ENCODE measurements around the gene COL4A5. TPM values are rescaled to one million over a fixed set of nuclear protein-coding genes. Genes with fewer than 3 reads are reported as not detected.

COL4A5 gene
- total RNA-seq, 4 donors from 2014 or later, result 9.9 to 31.7 (median 13.9) TPM

- Histone ChIP-seq H3K4me3 (no peak overlapping the region), H3K27me3 (no peaks in the 10 kb centered on the region), H3K9me3 (no peaks in the 10 kb centered on the region), H3K36me3 (no peaks in the 10 kb centered on the region), H3K27ac (no peak overlapping the region), H3K4me1 (no peaks in the 10 kb centered on the region)
- DNase-seq, result no peak
- intact Hi-C loops (cut with DNase I), result no loop called here
- WGBS, 2 donors, result 80 to 98% methylated on average over 3 of the region's 3 CpGs
- no peak for TF ChIP-seq CTCF (IDR thresholded peaks at IDR 0.05)
These were observed 225.1 kb downstream of the COL4A5 start for GRCh38 chrX:108664701-108665100.

GRCh38 chrX:108666101-108666500, 226.5 kb downstream of the COL4A5 start:
- TF ChIP-seq CTCF (IDR thresholded peaks at IDR 0.05), result no peak
- TF ChIP-seq POLR2A (IDR thresholded peaks at IDR 0.05), result no peak
- no peak overlapping the region for H3K4me3 ChIP-seq
- intact Hi-C loops (cut with DNase I), result no loop called here
- no peak for DNase-seq
- no peaks in the 10 kb centered on the region for H3K27me3 ChIP-seq
- H3K36me3 ChIP-seq, result no peaks in the 10 kb centered on the region
- no peaks in the 10 kb centered on the region for H3K4me1 ChIP-seq
- 92 to 100% methylated on average over 1 of the region's 1 CpG for WGBS, 2 donors
- H3K27ac ChIP-seq, result no peak overlapping the region
- no peaks in the 10 kb centered on the region for H3K9me3 ChIP-seq

DNA sequence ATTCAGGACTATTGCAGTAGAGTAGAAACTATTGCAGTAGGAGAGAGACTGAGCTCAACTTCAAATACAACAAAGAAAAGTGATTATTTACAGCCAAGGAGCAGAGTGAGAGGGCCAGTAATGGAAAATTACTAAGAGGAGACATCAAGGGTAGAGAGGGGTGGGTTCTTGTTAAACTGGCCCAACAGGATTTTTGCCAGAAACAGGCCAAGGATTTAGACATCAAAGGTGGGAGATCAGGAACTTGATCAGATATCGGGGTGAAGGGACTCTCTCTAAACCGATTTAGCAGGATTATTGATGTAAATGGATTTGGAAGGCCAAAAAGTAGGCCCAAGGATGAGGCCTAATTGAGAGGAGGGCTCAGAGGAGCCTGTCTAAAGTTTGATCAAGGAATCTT, 231.9 kb downstream of the COL4A5 start:
- Histone ChIP-seq H3K27ac (no peak overlapping the region), H3K9me3 (no peaks in the 10 kb centered on the region), H3K4me3 (no peak overlapping the region), H3K36me3 (no peaks in the 10 kb centered on the region), H3K4me1 (no peaks in the 10 kb centered on the region), H3K27me3 (no peaks in the 10 kb centered on the region)
- no peak for TF ChIP-seq CTCF (IDR thresholded peaks at IDR 0.05)
- TF ChIP-seq POLR2A (IDR thresholded peaks at IDR 0.05), result no peak
- WGBS, 2 donors, result 55 to 60% methylated on average over 2 of the region's 2 CpGs
- DNase-seq, result no peak
- intact Hi-C loops (cut with DNase I), result no loop called here

GRCh38 chrX:108696690-108697089, 257.1 kb downstream of the COL4A5 start:
- Histone ChIP-seq H3K9me3 (no peaks in the 10 kb centered on the region), H3K4me1 (no peaks in the 10 kb centered on the region), H3K27ac (no peak overlapping the region), H3K36me3 (no peaks in the 10 kb centered on the region), H3K27me3 (no peaks in the 10 kb centered on the region), H3K4me3 (no peak overlapping the region)
- no peak for DNase-seq
- WGBS, 2 donors, result 48% methylated on average over 3 of the region's 3 CpGs
- intact Hi-C loops (cut with DNase I), result no loop called here
- TF ChIP-seq POLR2A (IDR thresholded peaks at IDR 0.05) (no peak), CTCF (IDR thresholded peaks at IDR 0.05) (no peak)

- Histone ChIP-seq H3K4me3 (no peak overlapping the region), H3K27me3 (no peaks in the 10 kb centered on the region), H3K27ac (no peak overlapping the region), H3K9me3 (no peaks in the 10 kb centered on the region), H3K4me1 (no peaks in the 10 kb centered on the region), H3K36me3 (no peaks in the 10 kb centered on the region)
- intact Hi-C loops (cut with DNase I), result no loop called here
- TF ChIP-seq CTCF (IDR thresholded peaks at IDR 0.05), result peak in 1 of 6 experiments; percentile 41
- TF ChIP-seq POLR2A (IDR thresholded peaks at IDR 0.05), result no peak
- 8 to 25% methylated on average over 1 of the region's 1 CpG for WGBS, 2 donors
- no peak for DNase-seq
These were observed 259.7 kb downstream of the COL4A5 start for GRCh38 chrX:108699368-108699767.

Data from esophagus squamous epithelium (tissue), 5 donors.